H1 (cell line): ENCODE results near the gene ATP6AP1. TPM values are rescaled to one million over a fixed set of nuclear protein-coding genes. Genes with fewer than 3 reads are reported as not detected.

ENCODE experiments used
- CTCF ChIA-PET: fragments of 300-600 bp; sonication (Branson Sonifier 250); formaldehyde crosslinking; loops from one replicate; lab custom pipeline; 2021; ENCODE audit not compliant: partially characterized antibody; lab: Charles Lee
- POLR2A ChIA-PET: fragments of 300-600 bp; sonication (Branson Sonifier 250); formaldehyde crosslinking; loops from one replicate; lab custom pipeline; 2021; ENCODE audit warnings: inconsistent platforms; ENCODE audit not compliant: partially characterized antibody; lab: Charles Lee
- DNase-seq, 2 experiments: peaks; one replicate each; pipeline versions ENCODE4 v3.0.0 to v3.0.0-alpha.2; 2010 to 2022; ENCODE audit warnings: low spot score in 2 of 2, low read depth in 1 of 2, mixed read lengths in 1 of 2
- FAIRE-seq: peaks from 2 replicates; lab custom pipeline; 2011; peaks lifted over from hg19 to GRCh38; lab: Jason Lieb, UNC
- H2AFZ ChIP-seq: 2 replicates; pipeline ENCODE4 v1.8.1; 2012; ENCODE audit warnings: low read length, inconsistent platforms
- H2AK5ac ChIP-seq: 2 replicates; pipeline ENCODE4 v1.6.1; 2013; ENCODE audit warnings: low read depth, low read length
- H2BK120ac ChIP-seq: replicated peaks from 2 replicates; pipeline ENCODE3; 2013; ENCODE audit warnings: low read depth, low read length, inconsistent platforms
- H2BK12ac ChIP-seq: 2 replicates; pipeline ENCODE4 v1.6.1; 2013; ENCODE audit warnings: low read depth, low read length
- H2BK15ac ChIP-seq: 2 replicates; pipeline ENCODE4 v1.6.1; 2013; ENCODE audit warnings: low read length
- H2BK20ac ChIP-seq: 2 replicates; pipeline ENCODE4 v1.6.1; 2013; ENCODE audit warnings: low read length
- H2BK5ac ChIP-seq: 2 replicates; pipeline ENCODE4 v1.6.1; 2013; ENCODE audit warnings: low read depth, low read length
- H3K14ac ChIP-seq: 2 replicates; pipeline ENCODE4 v1.6.1; 2013; ENCODE audit warnings: inconsistent platforms; ENCODE audit not compliant: insufficient read length
- H3K18ac ChIP-seq: 2 replicates; pipeline ENCODE4 v1.6.1; 2013; ENCODE audit warnings: low read length; ENCODE audit errors: extremely low read depth
- H3K23ac ChIP-seq: 2 replicates; pipeline ENCODE4 v1.6.1; 2013; ENCODE audit warnings: inconsistent platforms; ENCODE audit not compliant: insufficient read length
- H3K23me2 ChIP-seq: 2 replicates; pipeline ENCODE4 v1.6.1; 2013; ENCODE audit warnings: low read depth, low read length
- H3K27ac ChIP-seq: 2 replicates; pipeline ENCODE4 v1.6.1; 2011; ENCODE audit warnings: low read depth, low read length, inconsistent platforms
- H3K27me3 ChIP-seq, 4 experiments: replicated peaks in 1 of 4; 1 replicate in 1 of 4; 2 replicates in 3 of 4; pipeline versions ENCODE4 v1.6.1 to v1.8.1; 2011 to 2013; ENCODE audit warnings: low read length in 3 of 4, mild to moderate bottlenecking in 3 of 4, inconsistent platforms in 2 of 4, mixed read lengths in 2 of 4, moderate library complexity in 1 of 4; ENCODE audit not compliant: control insufficient read depth in 3 of 4, insufficient read depth in 3 of 4; ENCODE audit errors: extremely low read depth in 1 of 4
- H3K36me3 ChIP-seq, 4 experiments: 2 replicates each; pipeline versions ENCODE4 v1.6.1 to v1.8.1; 2011 to 2013; ENCODE audit warnings: mild to moderate bottlenecking in 4 of 4, low read length in 3 of 4, moderate library complexity in 2 of 4, control low read depth in 1 of 4, inconsistent platforms in 1 of 4; ENCODE audit not compliant: insufficient read depth in 4 of 4, control insufficient read depth in 2 of 4
- H3K4ac ChIP-seq: replicated peaks from 2 replicates; pipeline ENCODE3; 2013; ENCODE audit warnings: low read length, low read depth, mixed read lengths, inconsistent platforms; ENCODE audit not compliant: insufficient read length
- H3K4me1 ChIP-seq, 4 experiments: replicated peaks in 1 of 4; 1 replicate in 1 of 4; 2 replicates in 3 of 4; pipeline versions ENCODE4 v1.6.1 to v1.8.1; 2011 to 2013; ENCODE audit warnings: low read length in 3 of 4, inconsistent platforms in 2 of 4, mixed read lengths in 1 of 4; ENCODE audit not compliant: insufficient read depth in 4 of 4, control insufficient read depth in 3 of 4
- H3K4me2 ChIP-seq, 2 experiments: 2 replicates each; pipeline versions ENCODE4 v1.6.1 to v1.8.1; 2011 to 2013; ENCODE audit warnings: low read depth in 2 of 2, low read length in 2 of 2, control low read depth in 1 of 2, inconsistent platforms in 1 of 2, mild to moderate bottlenecking in 1 of 2; ENCODE audit not compliant: insufficient read depth in 1 of 2
- H3K4me3 ChIP-seq, 4 experiments: fragments of 200-600, 300-600 bp in 1 of 4; sonication (generic), shearing (Covaris generic), sonication (Bioruptor Twin) in 1 of 4; 2 replicates each; pipeline versions ENCODE4 v1.5.1 to v1.8.1; 2011 to 2016; ENCODE audit warnings: low read length in 4 of 4, low read depth in 3 of 4, control low read depth in 2 of 4, inconsistent platforms in 2 of 4, mild to moderate bottlenecking in 2 of 4, mixed read lengths in 1 of 4, moderate library complexity in 1 of 4; ENCODE audit not compliant: insufficient read depth in 2 of 4; ENCODE audit errors: extremely low read depth in 1 of 4
- H3K56ac ChIP-seq: replicated peaks from 2 replicates; pipeline ENCODE3; 2013; ENCODE audit warnings: low read depth, mild to moderate bottlenecking, mixed read lengths, low read length, inconsistent platforms; ENCODE audit not compliant: insufficient read length
- H3K79me1 ChIP-seq: 2 replicates; pipeline ENCODE4 v1.6.1; 2013; ENCODE audit warnings: low read depth, low read length, control low read depth
- H3K79me2 ChIP-seq, 2 experiments: 2 replicates each; pipeline versions ENCODE4 v1.6.1 to v1.8.1; 2012 to 2013; ENCODE audit warnings: low read length in 2 of 2, mild to moderate bottlenecking in 2 of 2, inconsistent platforms in 1 of 2; ENCODE audit not compliant: insufficient read depth in 2 of 2, control insufficient read depth in 1 of 2
- H3K9ac ChIP-seq, 4 experiments: replicated peaks in 1 of 4; 1 replicate in 1 of 4; 2 replicates in 3 of 4; pipeline versions ENCODE4 v1.6.1 to v1.8.1; 2011 to 2013; ENCODE audit warnings: low read depth in 3 of 4, low read length in 3 of 4, control low read depth in 2 of 4, mild to moderate bottlenecking in 2 of 4, moderate library complexity in 2 of 4, inconsistent platforms in 1 of 4; ENCODE audit errors: extremely low read depth in 1 of 4
- H3K9me3 ChIP-seq, 2 experiments: 2 replicates each; pipeline versions ENCODE4 v1.6.1 to v1.8.1; 2012 to 2013; ENCODE audit warnings: mild to moderate bottlenecking in 2 of 2, moderate library complexity in 2 of 2, control low read depth in 1 of 2, inconsistent platforms in 1 of 2, low read depth in 1 of 2, low read length in 1 of 2, mixed read lengths in 1 of 2; ENCODE audit not compliant: insufficient read depth in 2 of 2
- H4K20me1 ChIP-seq, 2 experiments: replicated peaks in 1 of 2; 2 replicates each; pipeline versions ENCODE3 to v1.8.1; 2011 to 2013; ENCODE audit warnings: inconsistent platforms in 2 of 2, low read length in 2 of 2, mild to moderate bottlenecking in 1 of 2; ENCODE audit not compliant: insufficient read depth in 2 of 2, control insufficient read depth in 1 of 2
- H4K5ac ChIP-seq: 2 replicates; pipeline ENCODE4 v1.6.1; 2013; ENCODE audit warnings: low read length, low read depth, mixed read lengths, inconsistent platforms; ENCODE audit not compliant: insufficient read length
- H4K8ac ChIP-seq: 2 replicates; pipeline ENCODE4 v1.8.0; 2013; ENCODE audit warnings: mild to moderate bottlenecking, moderate library complexity, low read length, inconsistent platforms; ENCODE audit not compliant: insufficient read depth; ENCODE audit errors: extremely low read depth
- H4K91ac ChIP-seq: replicated peaks from 2 replicates; pipeline ENCODE3; 2013; ENCODE audit warnings: low read length, mixed read lengths, inconsistent platforms; ENCODE audit not compliant: insufficient read length
- BRCA1 ChIP-seq: IDR thresholded peaks from 2 replicates; pipeline ENCODE4 v1.6.1; 2012; ENCODE audit warnings: low read depth, low read length, improper control_type of control experiment
- CHD2 ChIP-seq: IDR thresholded peaks from 2 replicates; pipeline ENCODE4 v1.6.1; 2012; ENCODE audit warnings: low read length, improper control_type of control experiment
- CTBP2 ChIP-seq: IDR thresholded peaks from 2 replicates; pipeline ENCODE4 v1.7.0; 2011; ENCODE audit warnings: borderline replicate concordance, mild to moderate bottlenecking, moderate library complexity, mixed read lengths, low read length; ENCODE audit not compliant: insufficient read depth, insufficient read length
- GABPA ChIP-seq: IDR thresholded peaks from 2 replicates; pipeline ENCODE4 v1.6.1; 2011; ENCODE audit warnings: mild to moderate bottlenecking, low read length, moderate library complexity, borderline replicate concordance; ENCODE audit not compliant: insufficient read depth
- HDAC6 ChIP-seq: IDR thresholded peaks from one replicate; pipeline ENCODE4 v1.7.1; 2012; ENCODE audit warnings: low read depth, mild to moderate bottlenecking, inconsistent platforms, low read length, moderate library complexity
- JUND ChIP-seq: IDR thresholded peaks from 2 replicates; pipeline ENCODE4 v1.6.1; 2011; ENCODE audit warnings: mild to moderate bottlenecking, improper control_type of control experiment, low read length
- KDM4A ChIP-seq: IDR thresholded peaks from one replicate; pipeline ENCODE4 v1.7.1; 2012; ENCODE audit warnings: low read depth, mild to moderate bottlenecking, moderate library complexity, low read length, inconsistent platforms; ENCODE audit not compliant: severe bottlenecking
- POLR2AphosphoS5 ChIP-seq: IDR thresholded peaks from 2 replicates; pipeline ENCODE4 v1.6.1; 2011; ENCODE audit warnings: low read depth, low read length
- RAD21 ChIP-seq, 2 experiments: IDR thresholded peaks in 1 of 2; conservative IDR thresholded peaks in 1 of 2; 2 replicates each; pipeline ENCODE4 v1.6.1; 2011; ENCODE audit warnings: low read depth in 2 of 2, low read length in 2 of 2, improper control_type of control experiment in 1 of 2, inconsistent platforms in 1 of 2, mild to moderate bottlenecking in 1 of 2, moderate library complexity in 1 of 2
- TAF1 ChIP-seq: IDR thresholded peaks from 2 replicates; pipeline ENCODE4 v1.6.1; 2011; ENCODE audit warnings: mild to moderate bottlenecking, low read depth, low read length
- TAF7 ChIP-seq: optimal IDR thresholded peaks from 2 replicates; pipeline ENCODE3; 2011; ENCODE audit warnings: low read depth, mild to moderate bottlenecking, inconsistent platforms, low read length, moderate library complexity, borderline replicate concordance
- TEAD4 ChIP-seq: IDR thresholded peaks from 2 replicates; pipeline ENCODE4 v1.6.1; 2012; ENCODE audit warnings: low read depth, low read length, inconsistent platforms, mixed read lengths
- ZNF274 ChIP-seq: IDR thresholded peaks from 2 replicates; pipeline ENCODE4 v1.7.0; 2012; ENCODE audit warnings: low read length, borderline replicate concordance; ENCODE audit errors: extremely low read depth
- WGBS, 2 experiments: shearing (Covaris generic) in 1 of 2; methylation state at CpG; one replicate each; pipeline versions ENCODE4 v1.1.6 to v1.1.7; 2013 to 2015; ENCODE audit warnings: low lambda C conversion rate in 2 of 2, mixed read lengths in 2 of 2, inconsistent platforms in 1 of 2, low coverage in 1 of 2, missing lambda C conversion rate in 1 of 2; ENCODE audit not compliant: insufficient replicate concordance in 2 of 2, insufficient coverage in 1 of 2, insufficient read length in 1 of 2; ENCODE audit errors: extremely low coverage in 1 of 2, missing lambda C conversion rate in 1 of 2; 5-methylcytosine and 5-hydroxymethylcytosine counted together
- polyA plus RNA-seq, 7 experiments: library from polyadenylated mRNA; depleted of rRNA in 3 of 7; stranded (reverse) in 5 of 7; unstranded in 2 of 7; fragments of >200 nt in 5 of 7; fragments of 200-250 nt in 2 of 7; gene quantifications; 1 replicate in 5 of 7; 2 replicates in 1 of 7; 4 replicates in 1 of 7; pipeline versions ENCODE4 v1.2.1 to v1.2.3, GENCODE V29; 2011 to 2013; ENCODE audit warnings: missing spikeins in 2 of 7, mixed read lengths in 2 of 7
- total RNA-seq: library from RNA; stranded (reverse); fragmentation: NEBNext Ultra II Directional; extraction: Animal tissue kit (Norgen Biotek cat#: 25700); gene quantifications from 2 replicates; pipeline ENCODE4 v1.2.1, GENCODE V29; 2021
- TF ChIP-seq, protein P1 (sequence below): IDR thresholded peaks from 2 replicates; pipeline ENCODE4 v1.6.1; 2012; ENCODE audit warnings: inconsistent platforms

The ATP6AP1 gene
- total and polyA plus RNA-seq, 2 of the 8 experiments (the other 6 are each of a cell fraction or from before 2014, with no cell fraction given): 44.6 to 80.8 TPM

DNA sequence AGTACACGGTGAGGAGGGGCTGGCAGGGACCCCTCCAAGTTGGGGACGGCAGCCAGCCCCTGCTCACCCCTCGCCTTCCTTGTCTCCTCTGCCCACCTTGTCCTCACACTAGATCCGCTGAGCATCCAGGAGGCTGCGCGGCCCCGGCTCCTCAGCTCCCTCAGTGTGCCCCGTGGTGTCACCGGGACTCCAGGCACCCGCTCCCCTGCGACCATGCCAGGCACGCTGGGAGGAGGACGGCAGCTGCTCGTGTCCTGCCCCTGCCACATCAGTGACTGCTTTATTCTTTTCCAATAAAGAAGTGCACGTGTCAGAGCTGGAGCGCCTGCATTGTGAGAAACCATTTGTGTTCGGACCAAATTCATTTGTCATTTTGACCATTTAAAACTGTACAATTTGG lies 21.8 kb downstream of the ATP6AP1 start:
- no peak overlapping the region for H2AFZ ChIP-seq
- no peak overlapping the region for H2AK5ac ChIP-seq
- no peak overlapping the region for H4K8ac ChIP-seq
- H3K4ac ChIP-seq: no peak overlapping the region
- no peaks in the 10 kb centered on the region for H4K20me1 ChIP-seq
- H3K18ac ChIP-seq: no peak overlapping the region
- H3K23me2 ChIP-seq: no peaks in the 10 kb centered on the region
- WGBS, 2 experiments: 96% methylated on average over 11 of the region's 17 CpGs; no CpG with 5 or more reads in 1 of the 2 experiments
- H3K23ac ChIP-seq: no peak overlapping the region
- H2BK120ac ChIP-seq: no peak overlapping the region
- FAIRE-seq (no peak), DNase-seq (no peak)
- peaks cover 0 to 17% (median 5%) of the 10 kb centered on the region in 4 experiments; a peak in 5 of 8 replicates for H3K36me3 ChIP-seq
- H2BK20ac ChIP-seq: no peak overlapping the region
- no peaks in the 10 kb centered on the region; a peak in 1 of 4 replicates for H3K79me2 ChIP-seq
- H3K4me3 ChIP-seq: no peak overlapping the region
- no peaks in the 10 kb centered on the region for H3K9me3 ChIP-seq
- no peak overlapping the region for H2BK12ac ChIP-seq
- H4K91ac ChIP-seq: no peak overlapping the region
- H3K27me3 ChIP-seq: no peaks in the 10 kb centered on the region
- no peak overlapping the region for H3K27ac ChIP-seq
- H3K4me2 ChIP-seq: no peak overlapping the region
- no peaks in the 10 kb centered on the region for H3K4me1 ChIP-seq
- no peak overlapping the region for H2BK5ac ChIP-seq
- H3K14ac ChIP-seq: no peak overlapping the region
- no peaks in the 10 kb centered on the region; the same call in 1 of the 2 replicates for H3K79me1 ChIP-seq
- no peak overlapping the region for H4K5ac ChIP-seq
- no peak overlapping the region for H2BK15ac ChIP-seq
- POLR2A ChIA-PET: no interaction called here
- CTCF ChIA-PET: interaction anchor here (1.0 kb wide), 1 partner anchor 32 kb away, joined by 3 read pairs; no protein-coding TSS in a partner anchor
- no peak overlapping the region for H3K56ac ChIP-seq
- no peak overlapping the region for H3K9ac ChIP-seq
- TF ChIP-seq HDAC6 (no peak), TAF7 (no peak), CTBP2 (no peak), CHD2 (no peak), JUND (no peak), KDM4A (no peak), BRCA1 (no peak), ZNF274 (no peak), POLR2AphosphoS5 (no peak), TAF1 (no peak), GABPA (no peak), TEAD4 (no peak), RAD21 (IDR thresholded peaks at IDR 0.05 in 1 of 2, conservative IDR thresholded peaks at IDR 0.05 in 1 of 2; ENCODE audit: low read depth in 2 of 2, low read length in 2 of 2) (no peak)
- TF ChIP-seq, protein P1, sequence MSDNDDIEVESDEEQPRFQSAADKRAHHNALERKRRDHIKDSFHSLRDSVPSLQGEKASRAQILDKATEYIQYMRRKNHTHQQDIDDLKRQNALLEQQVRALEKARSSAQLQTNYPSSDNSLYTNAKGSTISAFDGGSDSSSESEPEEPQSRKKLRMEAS: no peak
